RWPE1 (cell line): ENCODE measurements around the gene CBLN1.

ENCODE experiments used
- CTCF ChIA-PET: fragments of 350-600 bp; sonication (Branson Sonifier 250); formaldehyde crosslinking; extraction: SDS; loops from one replicate; lab custom pipeline; 2021; lab: Yijun Ruan, JAX
- POLR2A ChIA-PET: fragments of 400-600 bp; formaldehyde crosslinking; extraction: SDS; loops from one replicate; lab custom pipeline; 2020; ENCODE audit warnings: antibody characterized with exemption; ENCODE audit not compliant: low non-redundant PET; lab: Yijun Ruan, JAX
- DNase-seq: peaks from one replicate; pipeline ENCODE4 v3.0.0; 2012; ENCODE audit warnings: low spot score
- H3K27ac ChIP-seq: fragments of 450-650 bp; 2 replicates; pipeline ENCODE4 v1.5.1; 2017
- TF ChIP-seq, protein P1 (sequence below): fragments of 450-650 bp; conservative IDR thresholded peaks from 2 replicates; pipeline ENCODE4 v1.5.1; 2017; ENCODE audit warnings: low read depth, mild to moderate bottlenecking

The CBLN1 gene

DNA sequence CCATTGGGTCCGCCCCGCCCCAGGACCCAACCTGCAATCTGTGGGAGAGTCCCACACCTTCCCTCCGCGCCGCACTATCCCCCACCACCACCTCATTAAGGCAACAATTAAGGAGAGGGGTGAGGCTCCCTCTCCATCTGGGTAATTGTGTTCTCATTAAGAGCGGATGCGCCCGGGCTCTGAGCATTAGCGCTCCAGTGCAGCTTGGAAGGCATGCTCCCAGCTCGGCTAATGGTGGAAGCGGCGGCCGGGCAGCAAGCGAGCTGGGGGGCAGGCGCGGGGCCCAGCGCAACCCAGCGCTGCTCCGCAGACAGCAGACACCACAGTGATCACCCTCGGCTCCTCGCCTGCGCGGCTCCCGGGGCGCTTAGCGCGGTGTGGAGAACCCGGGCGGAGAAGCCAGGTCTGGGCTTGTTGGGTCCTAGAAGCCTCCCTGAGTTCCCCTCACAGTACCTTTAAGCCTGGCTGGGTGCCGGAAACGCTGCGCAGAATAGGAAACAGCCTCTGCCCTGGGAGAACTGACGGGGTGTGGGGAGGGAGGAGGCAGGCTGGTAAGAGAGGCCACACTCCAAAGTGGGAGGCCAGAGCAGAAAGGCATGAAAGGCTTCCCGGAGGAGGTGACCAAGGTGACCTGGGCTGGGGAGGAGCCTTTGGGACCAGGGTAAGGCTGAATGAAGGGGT is 6.4 kb downstream of the CBLN1 start:
- ChIA-PET CTCF (no interaction called here), POLR2A (no interaction called here)
- TF ChIP-seq, protein P1, sequence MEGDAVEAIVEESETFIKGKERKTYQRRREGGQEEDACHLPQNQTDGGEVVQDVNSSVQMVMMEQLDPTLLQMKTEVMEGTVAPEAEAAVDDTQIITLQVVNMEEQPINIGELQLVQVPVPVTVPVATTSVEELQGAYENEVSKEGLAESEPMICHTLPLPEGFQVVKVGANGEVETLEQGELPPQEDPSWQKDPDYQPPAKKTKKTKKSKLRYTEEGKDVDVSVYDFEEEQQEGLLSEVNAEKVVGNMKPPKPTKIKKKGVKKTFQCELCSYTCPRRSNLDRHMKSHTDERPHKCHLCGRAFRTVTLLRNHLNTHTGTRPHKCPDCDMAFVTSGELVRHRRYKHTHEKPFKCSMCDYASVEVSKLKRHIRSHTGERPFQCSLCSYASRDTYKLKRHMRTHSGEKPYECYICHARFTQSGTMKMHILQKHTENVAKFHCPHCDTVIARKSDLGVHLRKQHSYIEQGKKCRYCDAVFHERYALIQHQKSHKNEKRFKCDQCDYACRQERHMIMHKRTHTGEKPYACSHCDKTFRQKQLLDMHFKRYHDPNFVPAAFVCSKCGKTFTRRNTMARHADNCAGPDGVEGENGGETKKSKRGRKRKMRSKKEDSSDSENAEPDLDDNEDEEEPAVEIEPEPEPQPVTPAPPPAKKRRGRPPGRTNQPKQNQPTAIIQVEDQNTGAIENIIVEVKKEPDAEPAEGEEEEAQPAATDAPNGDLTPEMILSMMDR, result no peak
- no peak for DNase-seq
- H3K27ac ChIP-seq, result no peak overlapping the region

DNA sequence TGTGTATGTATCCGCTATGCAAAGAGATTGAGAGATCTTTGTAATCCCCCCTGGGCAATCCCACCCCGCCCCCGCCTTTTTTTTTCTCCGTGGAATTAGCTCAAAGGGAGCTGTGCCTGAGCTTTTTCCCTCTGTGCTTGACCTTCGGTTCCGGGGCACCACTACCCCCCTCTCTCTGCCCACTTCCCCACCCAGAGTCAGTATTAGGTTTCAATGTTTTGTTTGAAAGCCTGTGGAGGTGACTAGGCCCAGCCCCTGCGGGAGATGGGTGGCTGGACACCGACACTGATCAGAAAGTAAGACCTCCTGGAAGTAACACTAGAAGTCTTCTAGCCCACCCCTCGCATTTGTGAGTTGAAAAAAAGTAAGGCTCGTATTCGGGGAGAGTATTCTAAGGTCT is 7.0 kb downstream of the CBLN1 start:
- ChIA-PET POLR2A (no interaction called here), CTCF (no interaction called here)
- TF ChIP-seq, protein P1, result no peak
- no peak for DNase-seq
- H3K27ac ChIP-seq, result no peak overlapping the region

DNA sequence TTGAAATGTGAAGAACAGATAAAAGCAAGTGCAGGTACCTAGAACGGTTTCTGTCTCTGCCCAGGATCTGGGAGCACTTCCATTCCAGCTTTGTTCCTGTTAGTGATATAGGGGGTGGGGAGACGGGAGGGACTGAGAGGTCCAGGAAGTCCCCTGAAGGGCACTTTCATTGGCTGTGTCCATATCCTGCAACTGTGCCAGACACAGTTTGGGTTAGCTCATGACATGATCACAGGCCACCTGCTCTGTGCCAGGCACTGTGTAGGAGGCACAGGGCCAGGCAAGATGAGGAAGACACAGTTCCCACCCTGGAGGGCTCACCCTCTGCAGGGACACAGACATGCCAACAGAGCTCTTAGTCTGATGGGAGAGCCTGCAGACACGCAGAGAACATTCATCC is 7.9 kb downstream of the CBLN1 start:
- CTCF ChIA-PET, result no interaction called here
- POLR2A ChIA-PET, result no interaction called here
- no peak overlapping the region for H3K27ac ChIP-seq
- no peak for DNase-seq
- TF ChIP-seq, protein P1, result no peak

DNA sequence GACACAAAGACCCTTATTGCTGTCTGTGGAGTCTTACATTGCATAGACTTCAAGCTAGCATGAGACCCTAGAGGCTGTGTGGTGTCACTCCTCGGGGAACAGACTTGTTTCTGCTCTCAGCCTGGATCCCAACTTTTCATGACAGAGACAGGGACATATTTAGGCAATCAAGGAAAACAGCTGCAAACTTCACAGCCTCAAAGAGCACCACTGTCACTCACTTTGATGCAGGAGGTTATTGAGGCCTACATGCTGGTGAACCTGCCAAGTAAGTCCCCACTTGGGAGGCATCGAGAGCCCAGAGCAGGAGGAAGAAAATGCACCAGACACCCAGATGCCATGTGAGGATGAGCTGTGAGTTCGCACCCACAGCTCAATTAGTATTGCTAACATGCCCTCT is 10.3 kb downstream of the CBLN1 start:
- TF ChIP-seq, protein P1, result no peak
- CTCF ChIA-PET, result no interaction called here
- H3K27ac ChIP-seq, result no peak overlapping the region
- no peak for DNase-seq
- POLR2A ChIA-PET, result no interaction called here

DNA sequence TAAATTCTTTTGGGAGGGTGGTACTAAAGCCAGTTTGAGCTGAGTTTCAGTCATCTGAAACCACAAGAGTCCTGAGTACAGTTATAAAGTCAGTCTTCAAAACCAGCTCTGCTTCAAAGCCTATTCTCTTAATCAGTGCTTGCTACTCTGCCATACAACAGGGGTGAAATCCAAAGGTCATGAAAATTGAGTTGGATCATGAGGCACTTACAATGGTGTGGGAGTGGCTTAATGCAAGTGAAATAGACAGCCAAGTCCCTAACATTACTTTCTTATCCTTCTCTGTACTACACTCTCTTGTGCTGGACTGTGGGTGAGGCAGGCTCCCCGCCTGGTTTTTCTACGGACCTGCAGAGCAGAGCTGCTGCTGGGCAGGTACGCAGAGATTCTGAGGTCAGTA is 12.4 kb downstream of the CBLN1 start:
- ChIA-PET CTCF (no interaction called here), POLR2A (no interaction called here)
- no peak for DNase-seq
- H3K27ac ChIP-seq, result no peak overlapping the region
- TF ChIP-seq, protein P1, result no peak

DNA sequence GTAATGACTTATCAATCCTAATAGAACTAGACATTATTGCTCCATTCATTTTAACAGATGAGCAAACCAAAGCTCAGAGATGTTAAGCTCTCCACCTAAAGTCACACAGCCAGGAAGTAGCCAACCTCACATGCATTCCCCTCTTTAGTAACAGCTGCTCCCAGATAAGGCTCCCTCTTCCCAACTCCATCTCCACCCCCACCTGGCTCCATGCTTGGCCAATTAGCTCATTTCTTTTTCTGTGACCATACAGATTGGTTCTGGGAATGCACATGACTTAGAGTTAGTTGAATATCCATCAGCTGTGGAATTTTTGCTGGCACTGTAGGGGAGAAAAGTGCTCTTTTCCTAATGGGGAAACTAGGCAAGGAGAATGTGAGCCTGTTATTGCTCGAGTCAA is 13.0 kb downstream of the CBLN1 start:
- H3K27ac ChIP-seq, result no peak overlapping the region
- DNase-seq, result no peak
- TF ChIP-seq, protein P1, result no peak
- ChIA-PET CTCF (no interaction called here), POLR2A (no interaction called here)
